22Rv1 (cell line): ENCODE measurements around the gene TLR1.

ENCODE experiments used
- H3K27ac ChIP-seq: fragments of 450-650 bp; 2 replicates; pipeline ENCODE4 v1.5.1; 2017
- CTCF ChIP-seq: fragments of 450-650 bp; IDR thresholded peaks from 2 replicates; pipeline ENCODE4 v1.5.1; 2017; ENCODE audit warnings: mild to moderate bottlenecking
- ZFX ChIP-seq: fragments of 450-650 bp; IDR thresholded peaks from 2 replicates; pipeline ENCODE4 v1.6.1; 2017; ENCODE audit warnings: antibody characterized with exemption, borderline replicate concordance

TLR1 gene

GRCh38 chr4:38805530-38806145 is 1.0 kb upstream of the TLR1 start:
- no peak overlapping the region for H3K27ac ChIP-seq
- no peak for TF ChIP-seq ZFX
- no peak for TF ChIP-seq CTCF

GRCh38 chr4:38803833-38804653 is 548 bp downstream of the TLR1 start:
- H3K27ac ChIP-seq, result no peak overlapping the region
- no peak for TF ChIP-seq CTCF
- TF ChIP-seq ZFX, result no peak

- TF ChIP-seq CTCF (no peak), ZFX (no peak)
- H3K27ac ChIP-seq, result no peak overlapping the region
These were observed 1.8 kb downstream of the TLR1 start for GRCh38 chr4:38802561-38803355.

- H3K27ac ChIP-seq, result no peak overlapping the region
These were observed 3.6 kb downstream of the TLR1 start for GRCh38 chr4:38800961-38801450.

GRCh38 chr4:38800366-38800765 is 4.2 kb downstream of the TLR1 start:
- TF ChIP-seq ZFX (no peak), CTCF (no peak)
- H3K27ac ChIP-seq, result no peak overlapping the region

More at GRCh38 chr4:38800961-38801450, 3.6 kb downstream of the TLR1 start:
- TF ChIP-seq CTCF, result no peak
- TF ChIP-seq ZFX, result no peak

GRCh38 chr4:38795087-38795486 is 9.5 kb downstream of the TLR1 start:
- no peak overlapping the region for H3K27ac ChIP-seq
- TF ChIP-seq CTCF (no peak), ZFX (no peak)

- no peak for TF ChIP-seq ZFX
- no peak for TF ChIP-seq CTCF
- H3K27ac ChIP-seq, result no peak overlapping the region
These were observed 10.5 kb downstream of the TLR1 start for GRCh38 chr4:38794051-38794450.
